Right atrium auricular region (tissue), 2 donors: Measurements from ENCODE around the gene LHFPL6. TPM values are rescaled to one million over a fixed set of nuclear protein-coding genes. Genes with fewer than 3 reads are reported as not detected.
A peak's percentile ranks its signal among the peaks of the same experiment; 100 is the strongest.

ENCODE experiments used
- DNase-seq: peaks from one replicate; pipeline ENCODE4 v3.0.0-alpha.2; 2019; ENCODE audit warnings: low spot score
- H3K27ac ChIP-seq, 2 donors: fragments of 200-600 bp; sonication (generic); 1 replicate in 1 of 2; 2 replicates in 1 of 2; pipeline ENCODE4 v1.5.1; 2016 to 2019
- H3K27me3 ChIP-seq, 2 donors: fragments of 200-600 bp; sonication (generic); one replicate each; pipeline versions ENCODE4 v1.5.1 to v1.6.0; 2017 to 2019
- H3K36me3 ChIP-seq: fragments of 200-600 bp; sonication (generic); one replicate; pipeline ENCODE4 v1.5.1; 2016
- H3K4me1 ChIP-seq, 2 donors: fragments of 200-600 bp; sonication (generic); one replicate each; pipeline versions ENCODE4 v1.5.1 to v1.6.0; 2017 to 2019
- H3K4me3 ChIP-seq, 2 donors: fragments of 200-600 bp; sonication (generic); 1 replicate in 1 of 2; 2 replicates in 1 of 2; pipeline ENCODE4 v1.5.1; 2017 to 2019; ENCODE audit warnings: mild to moderate bottlenecking in 1 of 2, moderate library complexity in 1 of 2
- H3K9me3 ChIP-seq, 2 donors: fragments of 200-600 bp; sonication (generic); one replicate each; pipeline ENCODE4 v1.5.1; 2019
- CTCF ChIP-seq, 2 donors: fragments of 200-600 bp; sonication (generic); IDR thresholded peaks; one replicate each; pipeline ENCODE4 v1.5.1; 2019; ENCODE audit warnings: antibody characterized with exemption in 2 of 2
- total RNA-seq, 2 donors: library from RNA; depleted of rRNA; stranded (reverse); fragments of >200 nt; gene quantifications; one replicate each; pipeline ENCODE4 v1.1.0, GENCODE V29; 2016

The LHFPL6 gene
- total RNA-seq, 2 donors from 2014 or later = 39.0 to 57.2 TPM

GRCh38 chr13:39585219-39585618 is 17.8 kb downstream of the LHFPL6 start:
- no peaks in the 10 kb centered on the region for H3K36me3 ChIP-seq
- no peaks in the 10 kb centered on the region for H3K27me3 ChIP-seq
- H3K4me1 ChIP-seq = peaks cover 0 to 31% of the 10 kb centered on the region in 2 donors
- no peak overlapping the region for H3K27ac ChIP-seq
- DNase-seq = no peak
- no peaks in the 10 kb centered on the region for H3K9me3 ChIP-seq
- no peak for TF ChIP-seq CTCF (IDR thresholded peaks at IDR 0.05)
- H3K4me3 ChIP-seq = no peak overlapping the region

DNA sequence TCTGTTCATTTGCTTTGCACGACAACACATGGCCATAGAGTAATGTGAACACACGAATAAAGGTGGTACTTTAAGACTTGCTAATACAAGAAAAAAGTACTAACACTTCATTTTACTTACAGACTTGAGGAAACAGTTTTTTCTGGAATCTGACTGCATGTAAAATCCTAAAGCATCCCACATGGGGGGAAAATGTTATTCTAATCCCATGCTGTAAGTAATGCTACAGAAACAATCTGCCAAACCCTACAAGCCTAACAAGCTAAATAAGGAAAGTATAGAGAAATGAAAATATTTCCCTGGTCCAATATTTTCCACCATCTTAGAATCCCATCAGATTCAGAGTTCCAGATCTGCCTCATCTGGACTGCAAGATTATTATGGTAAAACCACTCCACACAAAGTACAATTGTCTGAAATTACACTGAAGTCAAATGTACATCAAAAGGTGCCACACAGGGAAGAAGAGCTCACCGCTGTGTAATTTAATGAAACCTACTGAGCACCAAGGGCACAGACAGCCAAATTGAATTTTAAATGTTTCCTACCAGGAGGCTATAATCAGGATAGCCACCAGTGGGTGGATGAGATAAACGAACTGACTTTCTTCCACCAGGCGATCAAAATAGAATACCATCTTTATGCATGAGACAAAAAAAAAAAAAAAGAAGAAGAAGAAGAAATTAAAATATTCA is 22.0 kb downstream of the LHFPL6 start:
- no peak for DNase-seq
- Histone ChIP-seq H3K36me3 (no peaks in the 10 kb centered on the region), H3K27me3 (no peaks in the 10 kb centered on the region), H3K4me1 (peaks cover 0 to 53% of the 10 kb centered on the region in 2 donors), H3K4me3 (no peak overlapping the region), H3K9me3 (no peaks in the 10 kb centered on the region), H3K27ac (no peak overlapping the region)
- no peak for TF ChIP-seq CTCF (IDR thresholded peaks at IDR 0.05)

DNA sequence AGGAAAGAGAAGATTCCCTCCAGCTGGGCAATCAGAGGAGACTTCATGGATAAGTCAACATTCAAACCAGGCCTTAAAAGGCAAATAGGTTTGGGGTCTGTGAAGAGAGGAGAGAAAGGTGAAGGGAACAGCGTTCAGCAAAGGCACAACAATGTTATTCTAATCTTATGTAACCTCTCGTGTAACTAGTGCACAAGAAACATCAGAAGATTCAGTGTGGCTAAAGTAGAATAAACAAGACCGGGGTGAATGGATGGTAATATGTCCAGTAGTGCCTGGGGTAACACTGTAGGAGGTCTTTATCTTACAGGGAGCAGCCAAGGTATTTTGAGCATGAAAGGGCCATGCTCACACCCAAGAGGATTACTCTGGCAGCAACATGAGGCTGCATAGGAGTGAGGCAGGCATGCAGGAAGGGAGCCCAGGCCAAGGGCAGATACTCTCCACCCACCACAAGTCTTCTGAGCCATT is 24.1 kb downstream of the LHFPL6 start:
- no peak for TF ChIP-seq CTCF (IDR thresholded peaks at IDR 0.05)
- H3K36me3 ChIP-seq = no peaks in the 10 kb centered on the region
- no peaks in the 10 kb centered on the region for H3K9me3 ChIP-seq
- no peak for DNase-seq
- H3K27ac ChIP-seq = peak overlapping the region; percentile 3 to 40
- no peaks in the 10 kb centered on the region for H3K27me3 ChIP-seq
- peaks cover 0 to 60% of the 10 kb centered on the region in 2 donors for H3K4me1 ChIP-seq
- no peak overlapping the region for H3K4me3 ChIP-seq

DNA sequence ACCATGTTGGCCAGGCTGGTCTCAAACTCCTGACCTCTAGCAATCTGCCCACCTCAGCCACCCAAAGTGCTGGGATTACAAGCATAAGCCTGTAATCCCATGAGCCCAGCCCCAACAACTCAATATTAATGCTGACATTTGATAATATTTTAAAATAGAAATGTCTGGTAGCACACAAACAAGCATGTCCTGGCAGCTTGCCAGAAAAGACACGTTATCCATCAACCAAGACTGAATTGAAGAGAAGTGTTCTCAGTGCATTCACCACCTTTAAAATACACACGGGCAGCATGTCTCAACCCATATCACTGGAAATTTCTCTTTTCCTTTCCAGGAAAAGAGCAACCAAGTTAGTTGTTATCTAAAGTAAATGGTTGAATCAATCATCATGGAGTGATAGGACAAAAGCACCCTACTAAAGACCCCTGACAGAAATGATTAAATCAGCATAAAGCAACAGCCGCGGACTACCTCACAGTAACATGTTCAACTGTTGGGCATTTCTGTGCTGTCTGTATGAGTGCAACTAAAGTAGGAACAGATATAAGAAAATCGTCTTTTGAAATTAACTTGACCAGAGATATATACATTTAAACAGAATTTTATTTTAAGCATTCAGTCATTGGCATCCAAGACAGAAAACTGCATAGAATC is 25.0 kb downstream of the LHFPL6 start:
- no peak overlapping the region for H3K4me3 ChIP-seq
- no peaks in the 10 kb centered on the region for H3K9me3 ChIP-seq
- no peaks in the 10 kb centered on the region for H3K27me3 ChIP-seq
- DNase-seq = no peak
- peaks cover 0 to 60% of the 10 kb centered on the region in 2 donors for H3K4me1 ChIP-seq
- TF ChIP-seq CTCF (IDR thresholded peaks at IDR 0.05) = no peak
- peak overlapping the region; percentile 5 to 40 for H3K27ac ChIP-seq
- H3K36me3 ChIP-seq = no peaks in the 10 kb centered on the region

DNA sequence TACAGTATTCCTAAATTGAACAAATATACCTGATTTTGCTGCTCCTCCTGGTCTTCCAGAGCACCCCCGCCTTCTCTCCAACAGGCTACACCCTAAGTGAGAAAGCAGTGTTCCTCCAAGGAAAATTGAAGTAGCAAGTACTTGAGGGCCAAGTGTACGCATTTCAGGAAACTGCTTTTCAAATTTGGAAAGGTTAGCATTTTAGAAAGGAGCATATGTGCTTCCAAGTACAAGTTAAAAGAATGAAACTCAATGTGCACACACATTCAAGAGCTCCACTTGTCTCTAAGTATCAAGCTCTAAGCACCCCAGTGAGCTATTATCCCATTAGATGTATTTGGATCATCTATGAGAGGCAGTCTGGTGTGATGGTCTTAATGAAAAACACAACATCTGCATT is 25.8 kb downstream of the LHFPL6 start:
- Histone ChIP-seq H3K4me3 (no peak overlapping the region), H3K27ac (peak overlapping the region in 1 of 2 donors; percentile 40), H3K27me3 (no peaks in the 10 kb centered on the region), H3K9me3 (no peaks in the 10 kb centered on the region), H3K4me1 (peaks cover 0 to 60% of the 10 kb centered on the region in 2 donors), H3K36me3 (no peaks in the 10 kb centered on the region)
- no peak for TF ChIP-seq CTCF (IDR thresholded peaks at IDR 0.05)
- DNase-seq = no peak
